Uterine smooth muscle cell (primary cell): ENCODE data around the gene TK1. TPM values are rescaled to one million over a fixed set of nuclear protein-coding genes. Genes with fewer than 3 reads are reported as not detected.

Source experiments
- total RNA-seq: library from RNA; depleted of rRNA; stranded (reverse); fragments of >200 nt; gene quantifications from 2 replicates; pipeline ENCODE4 v1.2.3, GENCODE V29; 2014

Gene TK1, protein sequence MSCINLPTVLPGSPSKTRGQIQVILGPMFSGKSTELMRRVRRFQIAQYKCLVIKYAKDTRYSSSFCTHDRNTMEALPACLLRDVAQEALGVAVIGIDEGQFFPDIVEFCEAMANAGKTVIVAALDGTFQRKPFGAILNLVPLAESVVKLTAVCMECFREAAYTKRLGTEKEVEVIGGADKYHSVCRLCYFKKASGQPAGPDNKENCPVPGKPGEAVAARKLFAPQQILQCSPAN
- 84.1 and 209 TPM in 2 replicates for total RNA-seq

DNA sequence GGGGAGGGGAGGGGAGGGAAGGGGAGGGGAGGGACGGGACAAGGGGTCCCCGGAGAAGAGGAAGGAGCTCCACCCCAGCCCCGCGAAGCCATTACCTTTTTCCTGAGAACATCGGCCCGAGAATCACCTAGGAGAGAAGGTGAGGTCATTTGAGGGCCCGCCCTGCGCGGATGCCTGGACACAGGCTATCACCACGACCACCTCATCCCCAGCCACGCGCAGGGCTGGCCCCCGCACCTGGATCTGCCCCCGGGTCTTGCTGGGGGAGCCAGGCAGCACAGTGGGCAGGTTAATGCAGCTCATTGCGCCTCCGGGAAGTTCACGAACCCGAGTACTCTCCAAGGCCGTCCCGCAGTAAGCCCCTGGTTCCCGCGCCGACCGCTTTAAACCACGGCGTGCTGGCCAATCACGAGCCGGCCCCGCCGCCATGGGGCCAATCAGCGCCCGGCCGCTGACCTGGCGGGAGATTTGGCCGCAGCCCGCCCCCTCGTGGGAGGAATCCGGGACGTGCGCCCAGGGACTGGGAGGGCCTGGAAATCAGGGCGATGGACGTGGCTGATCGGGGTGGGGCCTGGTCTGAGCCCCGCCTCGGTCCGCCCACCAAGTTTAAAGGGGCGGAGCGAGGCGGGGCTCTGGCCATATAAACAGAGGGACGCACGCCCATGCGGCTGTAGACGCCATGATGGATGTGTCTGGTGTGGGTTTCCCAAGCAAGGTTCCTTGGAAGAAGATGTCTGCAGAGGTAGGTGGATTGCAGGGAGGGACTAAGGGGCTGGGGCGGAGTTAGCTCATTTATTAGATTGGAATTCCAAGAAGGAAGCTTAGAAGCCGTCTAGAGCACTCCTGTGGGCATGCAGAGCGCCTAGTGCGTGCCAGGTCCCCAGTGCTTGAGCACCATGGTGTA is at the start of gene TK1, which contains the start of gene AFMID:
TK1 (minus strand) TSS at position 361 of the 904 bp plus-strand sequence; CDS start at position 303, 58 bp downstream.
AFMID (plus strand) TSS at position 671 of the 904 bp plus-strand sequence; CDS start at position 680, 9 bp downstream.

DNA sequence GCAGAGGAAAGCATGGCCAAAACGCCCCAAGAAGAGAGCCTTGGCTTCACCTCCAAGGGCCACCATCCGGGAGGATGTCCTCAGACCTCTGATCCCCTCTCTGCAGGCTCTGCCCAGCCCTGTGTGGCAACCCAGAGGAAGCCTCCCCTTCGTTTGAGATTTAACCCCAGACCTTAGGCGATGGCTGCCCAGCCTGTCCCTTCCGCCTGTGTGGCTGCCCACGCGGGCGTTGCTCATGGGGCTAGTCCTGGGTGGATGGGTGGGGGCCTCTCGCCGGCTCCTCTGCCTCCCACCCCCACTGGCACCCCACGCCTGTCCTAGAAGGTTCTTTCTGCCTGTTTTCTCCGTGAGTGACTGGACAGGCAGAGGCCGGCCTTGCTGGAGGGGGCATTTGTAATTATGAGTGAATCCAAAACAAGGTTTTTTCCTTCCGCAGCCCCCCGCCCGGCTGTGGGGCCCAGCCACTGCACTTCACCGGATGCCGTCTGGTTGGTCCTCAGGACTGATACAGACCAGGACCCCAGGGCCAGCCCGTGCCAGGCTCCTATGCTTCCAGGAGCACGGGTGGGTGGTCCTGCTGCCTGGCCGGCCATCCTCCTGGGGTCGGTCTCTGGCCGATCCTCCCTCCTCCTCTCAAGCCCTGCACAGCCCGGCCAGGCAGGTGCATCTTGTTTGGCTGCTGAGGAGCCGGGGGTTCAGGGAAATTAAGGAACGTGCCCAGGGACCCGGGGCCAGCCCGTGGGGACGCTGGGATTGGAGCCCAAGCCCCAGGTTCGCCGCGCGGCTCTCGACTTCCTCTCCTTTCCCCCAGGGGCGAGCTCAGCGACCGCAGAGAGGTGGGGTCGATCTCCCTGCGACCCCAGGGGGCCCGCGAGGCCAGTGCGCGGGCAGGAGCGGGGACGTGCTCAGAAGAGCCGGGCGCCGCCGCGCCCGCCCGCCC is 44.4 kb upstream of the TK1 start, which contains the start of gene TMEM235:
TMEM235 (plus strand) TSS at position 636 of the 940 bp plus-strand sequence. CDS start 393 bp downstream, outside the sequence.

DNA sequence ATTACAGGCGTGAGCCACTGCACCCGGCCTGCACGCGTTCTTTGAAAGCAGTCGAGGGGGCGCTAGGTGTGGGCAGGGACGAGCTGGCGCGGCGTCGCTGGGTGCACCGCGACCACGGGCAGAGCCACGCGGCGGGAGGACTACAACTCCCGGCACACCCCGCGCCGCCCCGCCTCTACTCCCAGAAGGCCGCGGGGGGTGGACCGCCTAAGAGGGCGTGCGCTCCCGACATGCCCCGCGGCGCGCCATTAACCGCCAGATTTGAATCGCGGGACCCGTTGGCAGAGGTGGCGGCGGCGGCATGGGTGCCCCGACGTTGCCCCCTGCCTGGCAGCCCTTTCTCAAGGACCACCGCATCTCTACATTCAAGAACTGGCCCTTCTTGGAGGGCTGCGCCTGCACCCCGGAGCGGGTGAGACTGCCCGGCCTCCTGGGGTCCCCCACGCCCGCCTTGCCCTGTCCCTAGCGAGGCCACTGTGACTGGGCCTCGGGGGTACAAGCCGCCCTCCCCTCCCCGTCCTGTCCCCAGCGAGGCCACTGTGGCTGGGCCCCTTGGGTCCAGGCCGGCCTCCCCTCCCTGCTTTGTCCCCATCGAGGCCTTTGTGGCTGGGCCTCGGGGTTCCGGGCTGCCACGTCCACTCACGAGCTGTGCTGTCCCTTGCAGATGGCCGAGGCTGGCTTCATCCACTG is 27.3 kb upstream of the TK1 start, which contains the start of gene BIRC5:
BIRC5 (plus strand) TSS at position 238 of the 690 bp plus-strand sequence; CDS start at position 302, 64 bp downstream.

DNA sequence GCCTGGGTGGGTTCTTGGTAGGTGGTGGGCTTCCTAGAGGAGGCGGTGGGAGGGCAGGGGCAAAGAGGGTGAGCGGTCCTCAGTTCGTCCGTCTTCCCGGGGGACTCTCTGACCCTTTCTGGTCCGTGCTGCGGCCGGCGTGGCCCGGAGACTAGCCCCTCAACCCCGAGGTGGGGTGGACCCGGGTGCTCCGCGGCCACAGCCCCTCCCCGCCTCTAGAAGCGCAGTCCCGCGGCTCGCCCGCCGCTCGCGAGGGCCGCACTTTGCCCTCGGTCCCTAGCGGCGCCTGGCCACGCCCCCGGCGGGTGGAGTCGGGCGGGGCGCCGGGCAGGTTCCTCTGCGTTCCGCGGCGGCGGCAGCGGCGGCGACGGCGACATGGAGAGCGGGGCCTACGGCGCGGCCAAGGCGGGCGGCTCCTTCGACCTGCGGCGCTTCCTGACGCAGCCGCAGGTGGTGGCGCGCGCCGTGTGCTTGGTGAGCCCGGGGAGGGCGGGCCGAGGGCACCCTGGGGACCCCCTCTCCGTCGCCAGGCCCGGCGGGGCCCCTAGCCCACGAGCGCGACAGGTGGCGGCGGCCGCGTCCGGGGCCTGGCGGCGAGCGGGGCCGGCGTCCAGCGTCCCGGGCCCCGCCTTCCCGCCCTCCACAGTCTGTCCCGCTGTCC is 18.5 kb downstream of the TK1 start, which contains the start of gene SYNGR2:
SYNGR2 (plus strand) TSS at position 340 of the 661 bp plus-strand sequence; CDS start at position 376, 36 bp downstream.

DNA sequence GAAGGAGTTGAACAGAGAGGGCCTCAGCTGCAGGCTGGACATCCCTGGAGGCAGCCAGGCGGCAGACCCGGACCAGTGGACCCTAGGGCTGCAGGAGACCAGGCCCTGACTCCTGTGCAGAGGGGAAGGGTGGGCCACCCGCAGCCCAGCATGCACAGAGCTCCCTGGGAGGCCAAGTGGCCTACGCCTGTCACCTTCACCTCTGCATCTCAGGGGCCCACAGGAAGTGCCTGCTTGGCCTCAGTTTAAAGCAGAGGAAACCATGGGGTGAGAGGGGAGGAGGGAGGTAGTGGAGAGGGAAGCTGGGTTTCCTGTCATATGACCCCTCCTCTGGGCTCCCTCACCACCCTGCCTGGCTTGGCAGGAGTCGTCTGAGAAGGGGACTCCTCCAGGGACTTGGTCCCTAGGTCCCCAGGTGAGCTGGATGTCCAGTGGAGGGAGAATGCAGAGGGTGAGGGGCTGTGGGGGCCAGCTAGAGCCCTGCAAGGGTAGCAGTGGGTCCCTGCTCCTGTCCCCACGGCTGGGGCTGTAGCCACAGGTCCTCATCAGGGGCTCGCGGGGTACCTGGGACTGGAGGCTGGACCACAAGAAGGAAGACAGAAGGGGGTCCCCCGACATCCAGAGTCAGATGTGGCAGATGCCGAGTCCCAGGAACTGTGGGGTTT is 56.3 kb downstream of the TK1 start, which contains the start of gene TMC8:
TMC8 (plus strand) TSS at position 335 of the 665 bp plus-strand sequence. CDS start 818 bp downstream, outside the sequence.

DNA sequence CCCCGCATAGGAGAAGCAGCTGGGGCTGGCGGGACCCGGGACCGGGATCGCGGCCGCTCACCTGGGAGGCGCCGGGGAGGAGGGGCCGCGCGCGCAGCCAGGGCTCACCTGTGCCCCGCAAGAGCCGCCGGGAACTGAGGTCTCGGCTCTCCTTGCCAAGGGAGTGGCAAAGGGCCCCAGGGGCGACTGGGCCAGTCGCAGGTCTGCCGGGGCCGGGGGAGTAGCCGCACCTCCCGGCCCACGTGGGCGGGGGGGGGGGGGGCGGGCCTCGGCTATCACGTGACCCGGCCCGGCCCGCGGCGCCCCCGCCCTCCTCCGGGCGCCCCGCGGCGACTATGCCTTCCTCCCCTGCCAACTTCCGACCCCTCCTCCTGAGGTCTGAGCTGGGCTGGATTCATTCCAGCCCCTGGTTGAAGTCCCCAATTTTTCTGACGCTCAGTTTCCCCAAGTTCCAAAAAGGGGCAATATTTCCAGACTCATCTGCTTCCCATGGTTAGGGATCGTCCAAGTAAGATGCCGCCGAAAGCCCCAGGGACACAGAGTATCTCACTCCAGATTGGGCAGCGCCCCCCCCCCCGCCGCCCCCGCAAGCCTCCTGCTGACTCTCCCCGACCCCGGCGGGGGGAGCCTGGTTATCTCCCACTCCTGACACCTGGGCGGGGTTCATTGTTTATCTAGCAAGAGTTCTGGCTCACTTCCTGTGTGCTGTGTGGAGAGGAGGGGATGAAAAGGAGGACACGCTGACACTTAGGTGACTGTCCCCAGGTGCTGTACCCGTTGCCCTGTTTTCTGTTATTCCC is 58.1 kb downstream of the TK1 start, which contains the start of gene TMC6:
TMC6 (minus strand) TSS at position 205 of the 800 bp plus-strand sequence. CDS start 1,923 bp downstream, outside the sequence.

Other genes starting within 250 kb of the TK1 start
- gene TNRC6C, start 228.3 kb downstream of the TK1 start, total RNA-seq = 4.1 and 6.1 TPM in 2 replicates
- gene TMC6, start 58.3 kb downstream of the TK1 start, total RNA-seq = 0.11 and 0.25 TPM in 2 replicates
- not detected in 2 replicates for gene TMC8, start 56.3 kb downstream of the TK1 start, total RNA-seq
- gene C17orf99, start 40.7 kb downstream of the TK1 start, total RNA-seq = not detected in 2 replicates
- 5.0 and 9.1 TPM in 2 replicates for gene SYNGR2, start 18.5 kb downstream of the TK1 start, total RNA-seq
- gene AFMID, start 310 bp upstream of the TK1 start, total RNA-seq = 17.6 and 25.6 TPM in 2 replicates
- gene BIRC5, start 27.2 kb upstream of the TK1 start, total RNA-seq = 41.4 and 109 TPM in 2 replicates
- gene TMEM235, start 44.6 kb upstream of the TK1 start, total RNA-seq = not detected in 2 replicates
- gene SOCS3, start 173.0 kb upstream of the TK1 start, total RNA-seq = 26.9 and 33.8 TPM in 2 replicates
- gene PGS1, start 191.6 kb upstream of the TK1 start, total RNA-seq = 37.2 and 41.1 TPM in 2 replicates